HG03439 (cell line): ENCODE measurements around the gene UPF3A.

Source experiments
- ATAC-seq: cut with Tn5 transposase; IDR thresholded peaks from one replicate; pipeline ENCODE4 v1.9.1; 2021; ENCODE audit warnings: mild to moderate bottlenecking, moderate library complexity; ENCODE audit not compliant: unreplicated experiment

Gene UPF3A

DNA sequence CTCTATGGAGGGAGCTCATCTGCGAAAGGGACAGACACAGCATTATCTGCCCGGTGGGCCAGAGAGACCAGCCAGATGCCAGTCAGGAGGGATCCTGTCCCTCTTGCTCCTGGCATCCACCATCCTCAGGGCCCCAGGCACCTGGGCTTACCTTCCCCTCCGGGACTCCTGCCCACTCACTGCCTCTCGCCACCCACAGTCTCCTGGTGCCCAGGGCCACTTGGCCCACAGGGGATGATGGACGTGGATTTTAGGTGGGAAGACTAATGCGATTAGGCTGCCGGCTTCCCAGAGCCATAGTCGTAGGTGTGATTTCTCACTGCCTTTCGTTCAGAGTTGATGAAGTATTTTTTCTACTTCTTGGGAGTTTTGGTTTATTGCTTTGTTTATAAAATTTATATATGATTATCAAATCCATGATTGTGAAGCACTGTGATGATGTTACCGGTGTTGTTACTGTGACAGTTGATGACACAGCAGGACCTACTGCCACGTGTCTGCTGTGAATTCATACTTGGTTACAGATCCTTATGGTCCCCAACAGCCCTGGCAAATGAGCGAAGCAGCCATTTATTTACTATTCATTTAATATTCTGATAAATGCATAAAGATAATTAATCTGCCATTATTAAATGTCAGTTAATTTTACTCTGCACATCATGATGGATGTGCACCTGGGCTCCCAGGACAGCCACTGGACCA lies 18.4 kb downstream of the UPF3A start:
- ATAC-seq = no peak

DNA sequence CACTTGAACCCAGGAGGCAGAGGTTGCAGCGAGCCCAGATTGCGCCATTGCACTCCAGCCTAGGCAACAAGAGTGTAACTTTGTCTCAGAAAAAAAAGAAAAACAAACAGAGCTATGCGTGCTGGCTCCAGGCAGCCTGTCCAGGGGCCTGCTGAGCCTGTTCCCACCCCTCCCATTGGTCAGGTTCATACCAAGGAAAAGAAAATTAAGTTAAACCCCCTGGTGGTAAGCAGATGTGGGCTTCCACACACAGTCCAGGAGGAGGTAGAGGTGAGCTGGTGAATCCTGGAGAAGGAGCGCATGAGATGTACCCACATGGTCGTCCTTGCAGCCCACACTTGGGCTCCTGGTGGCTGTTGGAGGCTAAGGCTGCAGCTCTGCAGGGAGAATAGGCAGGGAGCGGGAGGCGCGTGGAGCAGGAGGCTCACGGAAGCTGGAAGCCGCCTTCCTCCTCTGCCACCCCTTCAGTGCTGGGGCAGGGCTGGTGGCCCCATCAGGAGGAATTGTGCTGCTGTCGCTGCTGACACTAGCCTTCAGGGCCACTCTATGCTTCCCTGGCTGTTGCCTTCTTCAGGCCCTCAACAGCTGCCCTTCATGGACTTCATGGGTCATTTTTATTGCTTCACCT lies 22.4 kb downstream of the UPF3A start:
- no peak for ATAC-seq

DNA sequence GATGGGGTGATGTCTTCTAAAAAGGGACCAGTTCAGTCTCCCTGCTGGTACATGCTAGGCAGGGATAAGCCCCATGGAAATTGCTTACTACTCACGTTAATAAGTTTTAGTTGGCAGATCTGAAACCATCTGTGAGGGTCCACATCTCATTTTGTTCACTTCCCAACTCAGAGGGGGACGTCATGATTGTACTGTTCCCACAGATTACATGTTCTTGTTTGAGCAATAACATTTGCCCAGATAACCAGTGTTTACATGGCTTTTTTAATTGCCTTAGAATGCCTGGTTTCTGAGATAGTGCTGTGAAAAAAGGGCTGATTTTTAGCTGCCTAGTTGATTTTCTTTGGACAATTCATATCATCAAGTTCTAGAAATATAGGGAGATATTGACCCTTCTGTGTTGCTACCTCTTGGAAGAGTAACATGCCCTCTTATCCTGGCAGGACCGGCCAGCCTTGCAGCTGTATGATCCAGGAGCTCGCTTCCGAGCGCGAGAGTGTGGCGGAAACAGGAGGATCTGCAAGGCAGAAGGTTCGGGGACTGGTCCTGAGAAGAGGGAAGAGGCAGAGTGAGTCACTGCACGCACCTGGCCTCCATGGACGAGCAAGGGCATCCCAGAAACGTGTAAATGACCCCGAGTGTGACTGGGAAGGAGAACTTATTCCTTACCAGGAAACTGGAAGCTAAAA lies 23.1 kb downstream of the UPF3A start:
- ATAC-seq = no peak

DNA sequence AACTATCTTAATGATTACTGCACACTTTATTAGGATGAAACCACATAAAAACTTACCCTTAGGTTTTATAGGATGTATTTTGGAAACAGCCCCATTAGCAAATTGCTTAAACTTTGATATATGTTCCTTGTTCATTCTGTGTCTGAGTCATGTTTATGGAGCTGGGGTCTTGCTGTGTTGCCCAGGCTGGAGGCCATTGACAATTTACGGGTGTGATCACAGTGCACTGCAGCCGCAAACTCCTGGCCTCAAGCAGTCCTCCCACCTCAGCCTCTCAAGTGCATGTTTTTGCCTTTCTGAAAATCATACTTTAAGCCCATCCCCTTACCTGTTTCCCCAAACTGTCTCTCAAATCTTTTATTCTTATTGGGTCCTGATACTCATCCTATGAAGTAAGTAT lies 27.7 kb downstream of the UPF3A start:
- ATAC-seq = no peak

DNA sequence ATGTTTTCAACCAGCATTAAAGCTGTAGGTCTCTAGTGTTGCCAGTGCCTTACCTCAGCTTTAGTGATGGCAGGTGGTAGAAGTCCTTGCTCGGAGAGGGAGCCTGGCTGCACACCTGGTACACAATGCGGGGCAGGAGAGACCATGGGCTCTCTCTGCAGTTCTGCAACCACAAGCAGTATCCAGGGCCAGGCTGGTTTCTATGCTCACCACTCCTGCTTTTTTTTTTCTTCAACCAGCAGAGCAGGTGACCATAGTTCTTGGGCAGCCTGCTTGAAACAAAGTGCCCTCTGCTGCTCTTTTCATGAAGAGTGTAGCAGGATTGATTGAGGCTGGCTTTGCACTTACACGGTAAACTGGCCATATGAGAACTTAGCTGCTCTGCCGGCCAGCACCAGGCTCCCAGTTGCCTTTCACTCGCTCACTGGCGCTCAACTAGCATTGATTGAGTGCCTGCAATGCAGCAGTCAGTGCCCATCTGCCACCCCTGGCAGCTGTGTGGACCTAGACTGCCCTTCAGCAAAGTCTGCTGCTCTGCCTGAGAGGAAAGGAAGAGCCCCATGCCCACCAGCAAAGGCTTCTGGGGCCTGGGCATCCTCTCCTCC lies 28.5 kb downstream of the UPF3A start:
- no peak for ATAC-seq

DNA sequence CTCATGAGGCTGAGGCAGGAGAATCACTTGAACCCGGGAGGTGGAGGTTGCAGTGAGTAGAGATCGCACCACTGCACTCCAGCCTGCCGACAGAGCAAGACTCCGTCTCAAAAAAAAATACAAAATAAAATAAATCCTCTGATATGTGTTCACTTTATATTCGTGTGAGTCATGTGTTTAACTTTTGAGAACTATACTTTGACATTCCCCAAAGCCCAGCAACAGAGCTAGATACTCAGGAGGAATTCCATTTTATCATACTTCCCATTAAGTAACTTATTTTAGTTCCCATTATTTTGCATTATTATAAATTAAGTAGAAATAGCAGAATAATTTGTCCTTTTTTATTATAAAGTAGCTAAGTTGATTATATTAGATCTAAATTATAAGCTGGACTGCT lies 29.6 kb downstream of the UPF3A start:
- no peak for ATAC-seq

DNA sequence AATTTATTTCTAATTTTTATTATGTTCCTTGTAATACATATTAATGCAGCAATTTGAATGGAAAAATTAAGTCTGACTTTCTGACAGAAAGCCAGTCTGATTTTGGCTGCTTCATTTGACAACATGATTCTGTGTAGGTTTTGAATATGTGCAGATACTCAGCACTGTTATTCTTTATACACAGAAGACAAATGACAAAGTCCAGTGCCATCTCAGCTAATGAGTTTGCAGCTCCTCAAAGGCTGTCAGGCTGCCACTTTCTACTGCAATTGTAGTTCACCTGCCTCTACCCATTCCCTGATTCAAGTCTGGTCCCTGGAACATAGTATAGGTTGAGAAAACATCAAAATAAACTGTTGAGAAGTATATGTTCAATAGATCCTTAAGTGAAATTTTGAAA lies 30.0 kb downstream of the UPF3A start:
- no peak for ATAC-seq

DNA sequence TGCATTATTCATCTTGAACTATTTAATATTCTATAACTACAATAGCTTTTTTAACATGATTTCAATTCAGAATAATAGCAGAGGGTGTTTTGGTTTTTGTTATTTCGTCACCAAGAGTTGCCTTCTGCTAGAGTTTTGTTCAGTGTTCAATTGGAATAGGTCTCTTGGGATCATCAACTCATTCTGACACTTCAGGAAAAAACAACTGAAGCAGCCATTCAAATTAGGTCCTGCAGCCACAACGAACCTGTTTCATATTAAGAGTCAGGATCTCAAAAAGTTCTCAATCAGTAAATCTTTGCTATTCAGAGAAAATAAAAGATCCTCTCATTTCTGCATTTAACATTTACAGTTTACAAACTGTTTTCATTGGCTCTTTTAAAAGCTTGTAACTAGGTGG lies 30.5 kb downstream of the UPF3A start:
- ATAC-seq = no peak

DNA sequence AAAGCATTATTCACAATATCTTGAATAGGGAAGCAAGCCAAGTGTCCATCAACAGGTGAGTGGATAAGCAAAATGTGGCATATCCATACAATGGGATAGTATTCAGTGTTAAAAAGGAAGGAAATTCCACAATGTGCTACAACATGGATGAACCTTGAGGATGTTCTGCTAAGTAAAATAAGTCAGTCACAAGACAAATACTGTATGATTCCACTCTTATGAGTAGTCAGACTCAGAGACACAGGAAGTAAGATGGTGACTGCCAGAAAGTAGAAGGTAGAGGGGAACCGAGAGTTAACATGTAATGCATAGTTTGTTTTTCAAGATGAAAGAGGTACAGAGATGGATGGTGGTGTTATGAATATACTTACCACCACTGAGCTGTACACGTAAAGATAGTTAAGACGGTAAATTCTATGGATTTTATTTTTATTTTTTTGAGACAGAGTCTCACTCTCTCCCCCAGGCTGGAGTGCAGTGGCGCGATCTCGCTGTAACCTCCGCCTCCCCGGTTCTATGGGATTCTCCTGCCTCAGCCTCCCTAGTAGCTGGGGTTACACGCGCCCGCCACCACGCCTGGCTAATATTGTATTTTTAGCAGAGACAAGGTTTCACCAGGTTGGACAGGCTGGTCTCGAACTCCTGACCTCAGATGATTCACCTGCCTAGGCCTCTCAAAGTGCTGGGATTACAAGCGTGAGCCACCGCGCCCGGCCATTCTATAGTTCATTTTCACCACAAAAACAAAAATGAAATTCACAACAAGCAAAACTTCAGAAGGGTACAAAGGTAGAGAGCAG lies 31.9 kb downstream of the UPF3A start:
- ATAC-seq = no peak

DNA sequence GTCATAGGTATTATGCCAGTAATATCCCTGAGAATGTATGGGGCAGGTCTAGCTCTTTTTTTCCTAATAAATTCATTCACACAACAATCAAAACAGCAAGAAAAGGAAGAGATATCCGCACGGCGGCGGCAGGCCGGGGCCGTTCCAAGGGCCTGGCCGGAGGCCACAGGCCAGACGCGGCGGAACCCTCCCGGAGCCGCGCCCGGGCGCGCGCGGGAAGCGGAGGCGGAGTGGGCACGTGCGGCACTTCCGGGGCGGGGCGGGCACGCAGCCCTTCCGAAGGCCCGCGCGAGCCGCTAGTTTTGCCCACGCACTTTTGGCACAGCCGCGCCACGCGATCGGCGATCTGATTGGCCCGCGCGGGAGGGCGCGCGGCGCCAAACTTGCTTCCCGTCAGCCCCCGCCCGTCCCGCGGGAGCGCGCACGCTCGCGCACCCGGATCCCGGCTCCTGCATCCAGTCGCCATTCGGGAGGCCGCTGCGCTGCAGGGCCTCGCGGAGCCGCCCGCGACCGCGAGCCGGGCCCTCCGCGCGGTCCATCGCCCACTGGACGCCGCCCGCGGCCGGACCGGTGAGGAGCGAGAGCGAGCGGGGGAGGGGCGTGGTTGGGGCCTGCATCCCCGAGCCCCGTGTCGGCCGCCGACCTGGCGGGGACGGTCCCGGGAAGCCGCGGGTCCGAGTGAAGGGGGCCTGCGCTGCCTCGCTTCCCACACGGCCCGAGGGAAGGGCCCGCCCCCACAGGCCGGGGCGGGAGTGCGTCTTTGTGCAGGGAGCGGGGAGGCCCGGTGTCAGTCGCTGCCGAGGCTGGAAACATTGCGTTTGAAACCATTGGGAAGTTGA lies 32.9 kb downstream of the UPF3A start, which contains the start of gene CHAMP1:
CHAMP1 (plus strand) TSS at position 430 of the 839 bp plus-strand sequence. CDS start 9,340 bp downstream, outside the sequence.
- peak; percentile 79 for ATAC-seq

DNA sequence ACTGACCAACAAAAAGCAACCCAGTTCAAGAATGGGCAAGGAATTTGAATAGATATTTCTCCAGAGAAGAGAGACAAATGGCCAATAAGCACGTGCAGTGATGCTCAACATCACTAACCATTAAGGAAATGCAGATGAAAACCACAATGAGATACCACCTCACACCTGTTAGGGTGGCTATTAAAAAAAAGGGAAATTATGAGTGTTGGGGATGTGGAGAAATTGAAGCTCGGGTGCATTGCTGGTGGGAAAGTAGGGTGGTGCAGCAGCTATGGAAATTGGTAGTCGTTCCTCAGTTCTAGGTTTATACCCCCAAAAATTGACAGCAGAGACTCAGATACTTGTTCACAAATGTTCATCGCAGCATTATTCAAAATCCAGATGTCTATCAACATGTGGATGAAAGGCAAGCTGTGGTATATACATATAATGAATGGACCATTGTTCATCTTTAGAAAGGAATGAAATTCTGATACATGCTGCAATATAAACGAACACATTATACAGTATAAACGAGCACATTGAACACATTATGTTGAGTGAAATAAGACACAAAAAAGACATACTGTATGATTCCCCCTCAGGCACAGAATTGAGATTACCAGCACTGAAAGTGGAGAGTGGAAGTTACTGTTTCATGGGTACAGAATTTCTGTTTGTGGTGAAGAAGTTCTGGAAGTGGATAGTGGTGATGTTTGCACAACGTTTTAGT lies 33.8 kb downstream of the UPF3A start:
- ATAC-seq = peak; percentile 1

DNA sequence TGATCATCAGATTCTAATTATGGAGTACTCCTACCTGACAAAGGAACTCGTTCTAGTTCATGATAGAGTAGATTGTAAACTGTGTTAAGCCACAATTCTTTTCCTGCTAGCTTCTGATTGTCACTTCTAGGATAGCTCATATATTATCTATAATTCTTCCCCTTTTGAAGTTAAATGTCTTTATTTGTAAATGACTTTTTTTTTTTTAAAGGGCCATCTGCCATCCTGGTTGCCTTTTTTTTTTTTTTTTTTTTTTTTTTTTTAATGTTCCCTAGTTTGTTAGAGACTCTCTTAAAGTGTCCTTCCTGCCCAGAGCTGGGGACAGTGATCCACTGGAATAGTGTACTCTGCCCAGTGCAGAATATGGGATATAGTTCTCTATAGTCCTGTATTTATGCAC lies 37.2 kb downstream of the UPF3A start:
- no peak for ATAC-seq

DNA sequence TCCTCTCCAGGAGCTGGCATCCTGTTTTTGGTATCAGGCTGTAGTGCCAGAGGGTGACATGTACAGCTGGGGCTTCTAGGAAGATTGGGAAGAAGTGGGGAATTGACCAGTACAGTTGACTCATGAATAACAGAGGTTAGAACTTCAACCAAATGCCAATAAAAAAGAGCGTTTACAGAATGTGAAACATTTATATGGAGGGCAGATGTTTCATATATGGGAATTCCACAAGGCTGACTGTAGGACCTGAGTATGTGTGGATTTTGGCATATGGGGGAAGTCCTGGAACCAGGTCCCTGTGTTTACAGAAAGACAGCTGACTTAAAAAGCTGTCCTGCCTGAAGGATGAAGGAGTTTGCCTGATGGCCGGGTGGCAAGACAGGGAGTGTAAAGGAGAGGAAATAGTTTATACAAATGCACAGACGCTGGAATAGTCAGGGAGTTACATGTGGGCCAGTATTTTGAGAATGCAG lies 38.1 kb downstream of the UPF3A start:
- no peak for ATAC-seq

DNA sequence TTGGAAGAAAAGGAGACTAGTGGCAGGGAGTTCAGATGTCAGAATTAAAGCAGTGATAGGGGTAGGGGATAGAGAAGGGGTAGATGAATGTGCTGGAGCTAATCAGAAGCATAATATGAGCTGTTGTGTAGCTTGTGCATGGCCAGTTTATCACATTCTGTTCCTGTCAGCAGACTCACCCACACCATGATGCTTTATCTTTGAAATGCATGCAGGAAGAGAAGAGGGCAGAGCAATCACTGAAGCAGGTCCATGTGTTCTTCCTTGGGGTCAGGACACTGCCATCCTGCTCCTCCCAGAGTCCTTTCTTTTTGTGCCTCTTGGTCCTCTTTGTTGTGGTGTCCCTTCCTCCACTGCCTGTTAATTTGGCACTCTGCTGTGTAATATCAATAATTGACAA lies 38.7 kb downstream of the UPF3A start:
- ATAC-seq = no peak

DNA sequence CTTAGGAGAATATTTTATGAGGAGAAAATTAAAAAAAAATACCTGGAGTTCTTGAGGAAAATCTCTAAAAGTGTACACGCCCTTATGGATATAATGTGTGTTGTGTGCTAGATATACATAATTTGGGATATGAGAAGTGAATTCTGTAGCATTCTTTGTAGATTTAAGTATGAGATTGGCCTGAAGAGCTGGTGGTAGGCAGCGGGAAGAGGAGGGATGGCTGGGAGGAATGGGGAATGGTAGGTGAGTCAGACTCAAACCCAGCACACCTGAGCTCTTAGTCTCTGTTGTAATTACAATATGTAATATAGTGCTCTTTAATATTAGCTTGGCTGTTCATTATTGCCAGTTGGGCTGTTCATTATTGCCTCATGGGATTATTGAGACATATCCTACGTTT lies 39.9 kb downstream of the UPF3A start:
- no peak for ATAC-seq

DNA sequence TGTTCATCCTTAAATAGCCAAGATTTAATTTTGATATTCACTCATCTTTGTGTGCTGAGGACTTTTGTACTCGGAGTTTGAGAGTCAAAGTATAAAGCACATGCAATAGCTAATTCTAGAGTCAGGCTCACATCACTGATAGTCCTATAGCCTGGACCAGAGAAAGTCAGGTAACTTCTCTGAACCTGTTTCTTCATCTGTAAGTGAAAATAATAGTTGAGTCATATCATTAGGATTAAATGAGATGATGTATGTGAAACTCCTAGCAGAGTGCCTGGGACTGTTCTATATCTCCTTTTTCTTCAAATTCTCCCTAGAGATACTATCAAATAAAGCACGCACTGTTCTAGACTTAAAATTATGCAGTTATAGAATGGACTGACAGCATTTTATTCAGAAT lies 41.9 kb downstream of the UPF3A start:
- ATAC-seq = no peak

DNA sequence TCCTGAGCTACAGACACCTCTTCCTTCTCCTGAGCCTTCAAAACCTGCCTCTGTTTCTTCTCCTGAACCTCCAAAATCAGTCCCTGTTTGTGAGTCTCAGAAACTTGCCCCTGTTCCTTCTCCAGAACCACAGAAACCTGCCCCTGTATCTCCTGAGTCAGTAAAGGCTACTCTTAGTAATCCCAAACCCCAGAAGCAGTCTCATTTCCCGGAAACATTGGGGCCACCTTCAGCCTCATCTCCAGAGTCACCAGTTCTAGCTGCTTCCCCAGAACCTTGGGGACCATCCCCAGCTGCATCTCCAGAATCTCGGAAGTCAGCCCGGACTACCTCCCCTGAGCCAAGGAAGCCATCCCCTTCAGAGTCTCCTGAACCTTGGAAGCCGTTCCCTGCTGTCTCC lies 42.9 kb downstream of the UPF3A start:
- ATAC-seq = no peak

DNA sequence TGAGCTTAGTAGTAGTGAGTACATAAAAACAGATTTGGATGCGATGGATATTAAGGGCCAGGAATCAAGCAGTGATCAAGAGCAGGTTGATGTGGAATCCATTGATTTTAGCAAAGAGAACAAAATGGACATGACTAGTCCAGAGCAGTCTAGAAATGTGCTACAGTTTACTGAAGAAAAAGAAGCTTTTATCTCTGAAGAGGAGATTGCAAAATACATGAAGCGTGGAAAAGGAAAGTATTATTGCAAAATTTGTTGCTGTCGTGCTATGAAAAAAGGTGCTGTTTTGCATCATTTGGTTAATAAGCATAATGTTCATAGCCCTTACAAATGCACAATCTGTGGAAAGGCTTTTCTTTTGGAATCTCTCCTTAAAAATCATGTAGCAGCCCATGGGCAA lies 44.3 kb downstream of the UPF3A start:
- no peak for ATAC-seq

DNA sequence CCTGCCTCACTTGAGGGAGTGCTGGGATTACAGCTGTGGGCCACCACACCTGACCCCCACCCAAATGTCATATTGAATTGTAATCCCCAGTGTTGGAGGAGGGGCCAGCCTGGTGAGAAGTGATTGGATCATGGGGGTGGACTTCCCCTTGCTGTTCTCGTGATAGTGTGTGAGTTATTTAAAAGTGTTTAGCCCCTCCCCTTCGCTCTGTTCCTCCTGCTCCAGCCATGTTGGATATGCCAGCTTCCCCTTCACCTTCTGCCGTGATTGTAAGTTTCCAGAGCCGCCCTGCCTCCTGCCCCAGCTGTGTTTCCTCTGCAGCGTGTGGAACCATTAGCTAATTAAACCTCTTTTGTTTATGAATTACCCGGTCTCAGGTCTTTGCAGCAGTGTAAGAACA lies 46.6 kb downstream of the UPF3A start:
- ATAC-seq = no peak
